Osteoblast (primary cell): ENCODE results near the gene CREB1. TPM values are rescaled to one million over a fixed set of nuclear protein-coding genes. Genes with fewer than 3 reads are reported as not detected.

Source experiments
- DNase-seq: peaks from one replicate; pipeline ENCODE4 v3.0.0; 2011; ENCODE audit warnings: low spot score, mixed read lengths; ENCODE audit not compliant: insufficient read length; ENCODE audit errors: missing footprints
- H2AFZ ChIP-seq: 2 replicates; pipeline ENCODE4 v1.6.0; 2011; ENCODE audit warnings: mild to moderate bottlenecking, low read length
- H3K27ac ChIP-seq: 2 replicates; pipeline ENCODE4 v1.5.1; 2011; ENCODE audit warnings: mild to moderate bottlenecking, low read depth, low read length, moderate library complexity
- H3K27me3 ChIP-seq: 2 replicates; pipeline ENCODE4 v1.6.0; 2012; ENCODE audit warnings: mild to moderate bottlenecking, control low read depth, inconsistent platforms, low read length, moderate library complexity; ENCODE audit not compliant: insufficient read depth
- H3K36me3 ChIP-seq: 2 replicates; pipeline ENCODE4 v1.5.1; 2011; ENCODE audit warnings: mild to moderate bottlenecking, low read length, control low read depth, moderate library complexity; ENCODE audit not compliant: insufficient read depth
- H3K4me1 ChIP-seq: 2 replicates; pipeline ENCODE4 v1.5.1; 2011; ENCODE audit warnings: mild to moderate bottlenecking, low read length, control low read depth, moderate library complexity; ENCODE audit not compliant: insufficient read depth
- H3K4me2 ChIP-seq: 2 replicates; pipeline ENCODE4 v1.6.0; 2011; ENCODE audit warnings: mild to moderate bottlenecking, low read length; ENCODE audit not compliant: insufficient read depth
- H3K4me3 ChIP-seq: fragments of 200-600 bp; sonication (generic); 3 replicates; pipeline ENCODE4 v1.5.1; 2012; ENCODE audit warnings: mild to moderate bottlenecking, low read length, inconsistent platforms; ENCODE audit not compliant: insufficient read depth
- H3K79me2 ChIP-seq: 2 replicates; pipeline ENCODE4 v1.6.0; 2012; ENCODE audit warnings: mild to moderate bottlenecking, low read length, control low read depth, inconsistent platforms; ENCODE audit not compliant: insufficient read depth
- H3K9me3 ChIP-seq: 2 replicates; pipeline ENCODE4 v1.5.1; 2011; ENCODE audit warnings: low read depth, low read length, control low read depth
- H4K20me1 ChIP-seq: 2 replicates; pipeline ENCODE4 v1.6.0; 2012; ENCODE audit warnings: mild to moderate bottlenecking, low read length, control low read depth; ENCODE audit not compliant: insufficient read depth
- total RNA-seq: library from RNA; depleted of rRNA; stranded (reverse); fragments of >200 nt; gene quantifications from 2 replicates; pipeline ENCODE4 v1.2.3, GENCODE V29; 2012
- TF ChIP-seq, protein P1 (sequence below): IDR thresholded peaks from 2 replicates; pipeline ENCODE4 v1.5.1; 2011; ENCODE audit warnings: mild to moderate bottlenecking, low read depth, low read length, moderate library complexity; ENCODE audit errors: extremely low read depth

CREB1 gene
- total RNA-seq, 1 donor = 38.4 TPM

DNA sequence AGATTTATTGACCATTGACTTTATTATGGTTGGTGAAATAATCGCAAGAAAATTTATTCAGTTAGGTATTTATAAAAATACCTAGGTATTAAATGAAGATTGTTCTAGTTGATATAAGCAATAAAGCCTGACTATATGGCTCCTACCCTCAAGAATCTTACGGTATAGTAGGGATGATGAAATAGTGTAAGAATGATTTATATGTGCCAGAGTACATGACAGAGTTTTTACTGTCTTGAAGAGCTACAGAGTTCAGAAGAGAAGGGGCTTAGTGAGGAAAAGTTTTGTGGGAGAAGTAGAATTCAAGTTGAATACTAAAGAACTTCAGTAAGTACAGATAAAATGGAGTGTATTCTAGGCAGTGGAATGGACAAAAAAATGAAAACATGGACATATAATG lies 9.7 kb downstream of the CREB1 start:
- Histone ChIP-seq H2AFZ (no peak overlapping the region), H3K4me2 (no peak overlapping the region), H3K79me2 (peaks cover 97% of the 10 kb centered on the region), H3K27ac (no peak overlapping the region), H3K9me3 (no peaks in the 10 kb centered on the region), H3K36me3 (no peaks in the 10 kb centered on the region), H4K20me1 (no peaks in the 10 kb centered on the region), H3K4me3 (no peak overlapping the region), H3K4me1 (no peaks in the 10 kb centered on the region), H3K27me3 (no peaks in the 10 kb centered on the region)
- no peak for DNase-seq
- TF ChIP-seq, protein P1, sequence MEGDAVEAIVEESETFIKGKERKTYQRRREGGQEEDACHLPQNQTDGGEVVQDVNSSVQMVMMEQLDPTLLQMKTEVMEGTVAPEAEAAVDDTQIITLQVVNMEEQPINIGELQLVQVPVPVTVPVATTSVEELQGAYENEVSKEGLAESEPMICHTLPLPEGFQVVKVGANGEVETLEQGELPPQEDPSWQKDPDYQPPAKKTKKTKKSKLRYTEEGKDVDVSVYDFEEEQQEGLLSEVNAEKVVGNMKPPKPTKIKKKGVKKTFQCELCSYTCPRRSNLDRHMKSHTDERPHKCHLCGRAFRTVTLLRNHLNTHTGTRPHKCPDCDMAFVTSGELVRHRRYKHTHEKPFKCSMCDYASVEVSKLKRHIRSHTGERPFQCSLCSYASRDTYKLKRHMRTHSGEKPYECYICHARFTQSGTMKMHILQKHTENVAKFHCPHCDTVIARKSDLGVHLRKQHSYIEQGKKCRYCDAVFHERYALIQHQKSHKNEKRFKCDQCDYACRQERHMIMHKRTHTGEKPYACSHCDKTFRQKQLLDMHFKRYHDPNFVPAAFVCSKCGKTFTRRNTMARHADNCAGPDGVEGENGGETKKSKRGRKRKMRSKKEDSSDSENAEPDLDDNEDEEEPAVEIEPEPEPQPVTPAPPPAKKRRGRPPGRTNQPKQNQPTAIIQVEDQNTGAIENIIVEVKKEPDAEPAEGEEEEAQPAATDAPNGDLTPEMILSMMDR = no peak

DNA sequence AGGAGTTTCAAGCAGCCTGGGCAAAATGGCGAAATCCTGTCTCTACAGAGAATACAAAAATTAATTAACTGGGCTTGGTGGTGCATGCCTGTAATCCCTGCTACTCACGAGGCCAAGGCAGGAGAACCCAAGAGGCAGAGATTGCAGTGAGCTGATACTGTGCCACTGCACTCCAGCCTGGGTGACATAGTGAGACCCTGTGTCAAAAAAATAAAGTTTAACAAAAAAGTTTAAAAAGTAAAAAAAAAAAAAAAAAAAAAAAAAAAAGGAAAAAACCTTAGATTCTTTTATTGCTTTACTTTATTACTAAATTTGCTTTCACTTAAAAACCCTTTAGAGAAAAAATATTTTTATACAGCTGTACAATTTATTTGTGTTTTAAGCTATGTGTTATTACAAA lies 10.7 kb downstream of the CREB1 start:
- no peak overlapping the region for H2AFZ ChIP-seq
- H3K79me2 ChIP-seq = peaks cover 97% of the 10 kb centered on the region
- no peaks in the 10 kb centered on the region for H3K4me1 ChIP-seq
- no peak overlapping the region for H3K4me3 ChIP-seq
- no peaks in the 10 kb centered on the region for H3K9me3 ChIP-seq
- H3K36me3 ChIP-seq = no peaks in the 10 kb centered on the region
- no peaks in the 10 kb centered on the region for H4K20me1 ChIP-seq
- DNase-seq = no peak
- no peak overlapping the region for H3K4me2 ChIP-seq
- TF ChIP-seq, protein P1 = no peak
- no peak overlapping the region for H3K27ac ChIP-seq
- H3K27me3 ChIP-seq = no peaks in the 10 kb centered on the region

DNA sequence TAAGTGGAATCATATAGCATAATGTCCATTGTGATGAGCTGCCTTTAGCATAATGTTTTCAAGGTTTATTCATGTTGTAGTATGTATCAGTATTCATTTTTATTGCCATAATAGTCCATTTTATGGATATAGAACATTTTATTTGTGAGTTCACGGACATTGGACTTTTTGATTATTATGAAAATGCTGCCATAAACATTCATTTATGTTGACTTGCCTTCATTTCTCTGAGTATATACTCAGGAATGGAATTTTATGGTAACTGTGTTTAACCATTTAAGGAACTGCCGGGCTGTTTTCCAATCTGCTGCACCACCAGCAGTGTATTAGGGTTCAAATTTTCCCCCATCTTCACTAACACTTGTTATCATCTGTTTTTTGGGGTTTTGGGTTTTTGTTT lies 12.2 kb downstream of the CREB1 start:
- no peak overlapping the region for H3K27ac ChIP-seq
- peaks cover 3% of the 10 kb centered on the region for H4K20me1 ChIP-seq
- TF ChIP-seq, protein P1 = no peak
- no peaks in the 10 kb centered on the region for H3K9me3 ChIP-seq
- peaks cover 5% of the 10 kb centered on the region for H3K36me3 ChIP-seq
- no peaks in the 10 kb centered on the region for H3K27me3 ChIP-seq
- H3K4me1 ChIP-seq = no peaks in the 10 kb centered on the region
- no peak overlapping the region for H2AFZ ChIP-seq
- DNase-seq = no peak
- H3K4me2 ChIP-seq = no peak overlapping the region
- H3K79me2 ChIP-seq = peaks cover 96% of the 10 kb centered on the region
- no peak overlapping the region for H3K4me3 ChIP-seq

DNA sequence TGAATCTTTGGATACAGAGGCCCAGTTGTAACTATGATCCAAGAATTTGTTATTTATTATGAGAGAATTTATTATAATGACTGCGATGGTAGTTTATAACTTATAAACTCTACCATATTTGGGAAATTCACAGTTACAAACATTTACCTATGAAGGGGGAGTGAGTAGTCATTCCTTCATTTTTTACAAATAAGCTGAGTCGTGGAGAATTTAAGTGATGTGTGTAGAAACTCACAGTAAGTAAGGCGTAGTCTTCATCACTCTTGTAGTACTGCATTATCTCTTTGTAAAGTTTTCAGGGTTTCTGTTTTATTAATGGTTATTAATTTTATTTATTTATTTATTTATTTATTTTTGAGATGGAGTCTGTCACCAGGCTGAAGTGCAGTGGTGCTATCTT lies 13.5 kb downstream of the CREB1 start:
- Histone ChIP-seq H3K36me3 (peaks cover 5% of the 10 kb centered on the region), H3K27ac (no peak overlapping the region), H3K4me1 (no peaks in the 10 kb centered on the region), H3K27me3 (no peaks in the 10 kb centered on the region), H3K79me2 (peaks cover 96% of the 10 kb centered on the region), H3K9me3 (no peaks in the 10 kb centered on the region), H2AFZ (no peak overlapping the region), H3K4me3 (no peak overlapping the region), H4K20me1 (peaks cover 3% of the 10 kb centered on the region), H3K4me2 (no peak overlapping the region)
- TF ChIP-seq, protein P1 = no peak
- DNase-seq = no peak
